OCI-LY7 (cell line): ENCODE data around the gene HHIP.

ENCODE experiments used
- EZH2phosphoT487 ChIP-seq: fragments of 200-600 bp; sonication (generic); IDR thresholded peaks from 2 replicates; pipeline ENCODE4 v1.6.1; 2018; ENCODE audit warnings: low read depth, borderline replicate concordance, mild to moderate bottlenecking, mixed run types, antibody characterized with exemption, low read length, moderate library complexity, mixed read lengths
- TF ChIP-seq, protein P1 (sequence below): fragments of 200-600 bp; sonication (generic); conservative IDR thresholded peaks from 2 replicates; pipeline ENCODE4 v1.5.1; 2014; ENCODE audit warnings: mild to moderate bottlenecking, antibody characterized with exemption, low read length, moderate library complexity, mixed read lengths

DNA sequence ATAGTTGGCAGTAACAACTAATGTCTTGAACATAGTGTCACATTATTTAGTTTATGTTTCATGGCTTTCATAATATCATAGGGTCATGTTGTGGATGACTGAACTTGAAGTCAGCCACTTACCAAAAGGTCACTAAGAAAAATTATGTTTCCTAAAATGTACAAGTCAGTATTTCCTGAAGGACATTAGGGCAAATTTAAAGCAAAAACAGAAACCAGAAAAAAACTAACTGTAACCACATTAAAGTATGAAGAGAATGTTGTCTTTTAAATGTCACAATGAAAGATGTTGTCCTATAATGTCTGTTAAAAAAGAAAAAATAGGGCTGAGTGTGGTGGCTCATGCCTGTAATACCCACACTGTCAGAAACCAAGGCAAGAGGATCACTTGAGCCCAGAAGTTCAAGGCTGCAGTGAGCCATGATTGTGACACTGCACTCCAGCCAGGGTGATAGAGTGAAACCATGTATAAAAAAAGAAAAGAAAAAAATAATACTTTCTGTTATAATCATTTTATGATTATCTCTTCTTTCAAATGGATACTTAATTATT lies 55.8 kb downstream of the HHIP start:
- TF ChIP-seq, protein P1, sequence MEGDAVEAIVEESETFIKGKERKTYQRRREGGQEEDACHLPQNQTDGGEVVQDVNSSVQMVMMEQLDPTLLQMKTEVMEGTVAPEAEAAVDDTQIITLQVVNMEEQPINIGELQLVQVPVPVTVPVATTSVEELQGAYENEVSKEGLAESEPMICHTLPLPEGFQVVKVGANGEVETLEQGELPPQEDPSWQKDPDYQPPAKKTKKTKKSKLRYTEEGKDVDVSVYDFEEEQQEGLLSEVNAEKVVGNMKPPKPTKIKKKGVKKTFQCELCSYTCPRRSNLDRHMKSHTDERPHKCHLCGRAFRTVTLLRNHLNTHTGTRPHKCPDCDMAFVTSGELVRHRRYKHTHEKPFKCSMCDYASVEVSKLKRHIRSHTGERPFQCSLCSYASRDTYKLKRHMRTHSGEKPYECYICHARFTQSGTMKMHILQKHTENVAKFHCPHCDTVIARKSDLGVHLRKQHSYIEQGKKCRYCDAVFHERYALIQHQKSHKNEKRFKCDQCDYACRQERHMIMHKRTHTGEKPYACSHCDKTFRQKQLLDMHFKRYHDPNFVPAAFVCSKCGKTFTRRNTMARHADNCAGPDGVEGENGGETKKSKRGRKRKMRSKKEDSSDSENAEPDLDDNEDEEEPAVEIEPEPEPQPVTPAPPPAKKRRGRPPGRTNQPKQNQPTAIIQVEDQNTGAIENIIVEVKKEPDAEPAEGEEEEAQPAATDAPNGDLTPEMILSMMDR = no peak
- no peak for TF ChIP-seq EZH2phosphoT487
